ENCODE data around the gene KIRREL2.
"Not testable (repeated sequence)": the region's sequence is repeated elsewhere in the genome, so short reads cannot be mapped to it uniquely, and the experiment has no call there.

Gene KIRREL2

DNA sequence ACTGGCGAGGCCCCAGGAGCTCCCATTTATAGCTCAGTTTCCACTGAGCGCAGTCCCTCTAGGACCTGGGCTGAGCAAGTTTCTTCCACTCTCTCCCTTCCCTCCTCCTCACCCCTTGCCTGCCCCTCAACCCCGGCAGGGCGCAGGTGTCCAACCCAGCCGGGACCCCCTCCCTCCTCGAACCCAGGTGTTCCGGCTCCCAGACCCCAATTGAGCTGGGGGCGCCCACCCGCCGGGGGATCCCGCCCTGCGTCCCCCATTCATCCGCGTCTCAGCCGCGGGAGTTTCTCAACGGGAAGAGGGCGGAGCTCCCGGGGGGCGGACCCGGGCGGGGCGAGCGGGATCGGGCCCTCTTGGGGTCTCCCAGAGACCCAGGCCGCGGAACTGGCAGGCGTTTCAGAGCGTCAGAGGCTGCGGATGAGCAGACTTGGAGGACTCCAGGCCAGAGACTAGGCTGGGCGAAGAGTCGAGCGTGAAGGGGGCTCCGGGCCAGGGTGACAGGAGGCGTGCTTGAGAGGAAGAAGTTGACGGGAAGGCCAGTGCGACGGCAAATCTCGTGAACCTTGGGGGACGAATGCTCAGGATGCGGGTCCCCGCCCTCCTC lies at the start of gene KIRREL2:
TSS of gene KIRREL2 (plus strand) at position 366 of the 604 bp plus-strand sequence. CDS start at position 575, 209 bp downstream.
- no peak for DNase-seq

DNA sequence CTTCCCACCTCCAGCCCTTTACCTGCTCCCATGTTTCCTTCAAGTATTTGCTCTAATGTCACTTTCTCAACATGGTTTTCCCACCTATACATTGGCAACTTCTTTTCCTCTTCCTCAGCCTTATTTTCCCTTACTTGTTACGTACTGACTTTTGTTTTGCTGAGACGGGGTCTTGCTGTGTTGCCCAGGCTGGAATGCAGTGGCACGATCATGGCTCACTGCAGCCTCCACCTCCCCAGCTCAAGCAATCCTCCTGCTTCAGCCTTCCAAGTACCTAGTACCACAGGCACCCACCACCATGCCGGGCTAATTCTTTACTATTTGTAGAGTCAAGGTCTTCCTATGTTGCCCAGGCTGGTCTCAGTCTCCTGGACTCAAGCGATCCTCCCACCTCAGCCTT lies 49.1 kb upstream of the KIRREL2 start:
- no peak for DNase-seq

DNA sequence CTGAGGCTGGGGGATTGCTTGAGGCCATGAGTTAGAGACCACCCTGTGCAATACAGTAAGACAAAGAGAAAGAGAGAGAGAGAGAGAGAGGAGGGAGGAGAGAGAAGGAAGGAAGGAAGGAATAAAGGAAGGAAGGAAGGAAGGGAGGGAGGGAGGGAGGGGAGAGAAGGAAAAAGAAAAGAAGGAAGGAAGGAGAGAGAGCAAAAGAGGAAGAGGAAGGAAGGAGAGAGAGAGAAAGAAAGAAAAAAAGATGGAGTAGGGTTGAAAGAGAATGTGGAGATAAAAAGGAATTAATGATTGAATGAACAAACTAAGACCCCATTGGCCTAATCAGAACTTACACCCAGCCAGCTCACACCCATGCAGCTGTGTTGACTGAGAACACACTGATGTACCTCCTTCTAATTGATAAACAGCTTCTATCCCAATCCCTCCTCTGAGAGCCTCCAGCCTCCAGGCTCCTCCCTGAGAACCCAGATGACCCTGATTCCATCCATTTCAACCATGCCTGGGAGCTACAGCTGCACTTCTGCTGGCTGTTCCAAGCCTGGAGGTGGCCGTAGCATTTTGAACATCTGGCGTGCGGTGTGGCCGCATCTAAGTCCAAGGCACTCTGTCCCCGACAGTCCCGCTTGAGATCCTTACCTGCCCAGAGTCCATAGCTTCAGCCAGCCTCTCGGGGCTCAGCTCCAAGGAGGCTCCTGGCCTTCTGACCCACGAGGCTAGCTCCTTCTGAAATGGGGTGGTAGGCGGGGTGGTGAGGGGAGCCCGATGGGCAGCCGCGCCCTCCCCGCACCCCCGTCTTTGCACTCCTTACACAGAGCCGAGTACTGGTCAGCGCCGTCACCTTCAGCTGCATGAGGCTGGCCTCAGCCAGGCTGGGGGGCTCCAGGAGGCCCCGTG lies 45.1 kb upstream of the KIRREL2 start:
- no peak for DNase-seq

DNA sequence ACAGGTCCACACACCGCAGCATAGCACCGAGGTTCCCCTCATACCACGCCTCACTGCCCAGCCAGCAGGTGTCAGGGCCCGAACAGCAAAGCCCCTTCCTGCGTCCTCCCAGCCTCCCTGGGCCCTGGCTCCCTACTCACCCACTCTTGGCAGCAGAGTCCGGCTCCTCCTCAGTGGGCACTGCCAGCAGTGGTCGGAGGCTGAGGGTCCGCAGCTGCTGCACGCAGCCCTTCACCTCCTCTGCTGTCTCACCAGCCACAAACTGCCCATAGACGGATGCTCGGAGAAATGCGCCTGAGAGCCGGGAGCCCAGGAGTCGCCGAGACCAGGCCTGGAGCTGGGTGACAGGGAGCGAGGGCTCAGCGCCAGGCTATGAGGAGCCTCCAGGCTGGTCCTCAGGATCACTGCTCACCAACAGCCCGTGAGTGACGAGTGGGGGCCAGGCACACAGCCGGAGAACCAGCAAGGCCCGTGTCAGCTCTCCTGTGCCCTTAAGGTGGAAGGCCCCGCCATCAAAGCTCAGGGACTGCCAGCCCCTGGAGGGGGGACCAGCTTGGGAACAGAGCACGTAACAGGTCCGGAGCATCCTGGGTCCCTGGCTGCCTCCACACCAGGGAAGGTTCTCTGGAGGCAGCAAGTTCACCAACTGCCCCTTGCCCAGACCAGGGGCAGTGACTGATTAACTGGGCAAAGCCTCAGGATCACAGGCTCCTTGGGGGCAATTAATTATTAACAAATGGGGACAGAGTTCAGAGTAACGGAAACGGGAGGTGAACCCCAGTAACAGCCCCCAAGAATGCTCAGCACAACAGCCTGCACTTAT lies 44.3 kb upstream of the KIRREL2 start, which contains the start of gene PRODH2:
TSS of gene PRODH2 (minus strand) at position 626 of the 823 bp plus-strand sequence. CDS start at position 586, 40 bp downstream.
- DNase-seq, result no peak

DNA sequence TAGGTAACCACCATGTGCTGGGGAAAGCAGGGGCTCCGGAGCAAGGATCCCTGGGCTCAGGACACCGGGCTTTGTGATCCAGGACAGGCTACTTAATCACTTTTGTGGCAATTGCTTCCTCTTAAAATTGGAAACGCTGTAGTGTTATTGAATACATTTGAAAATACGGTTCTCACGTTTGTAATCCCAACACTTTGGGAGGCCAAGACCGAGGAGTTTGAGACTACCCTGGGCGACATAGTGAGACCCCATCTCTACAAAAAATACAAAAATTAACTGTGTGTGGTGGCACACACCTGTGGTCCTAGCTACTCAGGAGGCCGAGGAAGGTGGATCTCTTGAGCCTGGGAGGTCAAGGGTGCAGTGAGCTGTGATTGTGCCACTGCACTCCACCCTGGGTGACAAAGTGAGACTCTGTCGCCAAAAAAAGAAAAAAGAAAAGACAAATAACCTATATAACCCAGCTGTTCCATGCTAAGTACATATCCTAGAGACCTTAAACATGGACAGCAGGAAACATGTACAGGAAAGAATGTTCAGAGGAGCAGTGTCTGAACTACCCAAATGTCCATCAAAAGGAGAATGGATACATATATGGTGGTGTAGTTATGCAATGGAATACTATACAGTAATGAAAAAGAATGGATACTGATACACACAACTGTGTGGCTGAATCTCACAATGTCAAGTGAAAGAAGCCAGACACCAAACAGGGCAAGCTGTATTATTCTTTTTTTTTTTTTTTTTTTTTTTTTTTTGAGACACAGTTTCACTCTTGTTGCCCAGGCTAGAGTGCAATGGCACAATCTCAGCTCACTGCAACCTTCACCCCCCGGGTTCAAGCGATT lies 43.4 kb upstream of the KIRREL2 start:
- DNase-seq, result no peak

DNA sequence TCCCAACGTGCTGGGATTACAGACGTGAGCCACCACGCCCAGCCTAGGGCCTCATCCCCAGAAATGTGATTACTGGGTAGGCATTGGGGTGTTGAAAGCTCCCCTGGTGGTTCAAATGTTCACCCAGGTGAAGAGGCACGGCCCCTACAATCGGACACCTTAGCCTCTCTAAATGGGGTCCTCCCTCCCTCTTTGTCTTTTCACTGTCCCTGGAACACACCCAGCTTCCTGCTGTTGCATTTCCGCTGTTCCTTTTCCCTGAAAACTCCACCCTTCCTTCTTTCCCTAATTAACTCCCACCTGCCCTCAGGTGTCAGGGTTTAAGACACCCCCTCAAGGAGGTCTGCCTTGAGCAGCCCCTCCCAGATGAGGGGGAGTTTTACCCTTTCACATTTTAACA lies 40.4 kb upstream of the KIRREL2 start:
- DNase-seq, result no peak

DNA sequence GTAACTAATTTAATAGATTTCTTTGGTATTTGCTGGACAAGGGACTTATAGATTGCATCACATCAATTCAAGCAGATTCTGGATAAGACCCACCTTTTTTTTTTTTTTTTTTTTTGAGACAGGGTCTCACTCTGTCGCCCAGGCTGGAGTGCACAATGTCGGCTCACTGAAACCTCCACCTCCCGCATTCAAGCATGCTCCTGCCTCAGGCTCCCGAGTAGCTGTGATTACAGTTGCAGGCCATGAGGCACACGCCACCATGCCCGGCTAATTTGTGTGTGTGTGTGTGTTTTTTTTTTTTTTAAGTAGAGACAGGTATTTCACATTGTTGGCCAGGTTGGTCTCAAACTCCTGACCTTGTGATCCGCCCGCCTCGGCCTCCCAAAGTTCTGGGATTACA lies 39.9 kb upstream of the KIRREL2 start:
- no peak for DNase-seq

DNA sequence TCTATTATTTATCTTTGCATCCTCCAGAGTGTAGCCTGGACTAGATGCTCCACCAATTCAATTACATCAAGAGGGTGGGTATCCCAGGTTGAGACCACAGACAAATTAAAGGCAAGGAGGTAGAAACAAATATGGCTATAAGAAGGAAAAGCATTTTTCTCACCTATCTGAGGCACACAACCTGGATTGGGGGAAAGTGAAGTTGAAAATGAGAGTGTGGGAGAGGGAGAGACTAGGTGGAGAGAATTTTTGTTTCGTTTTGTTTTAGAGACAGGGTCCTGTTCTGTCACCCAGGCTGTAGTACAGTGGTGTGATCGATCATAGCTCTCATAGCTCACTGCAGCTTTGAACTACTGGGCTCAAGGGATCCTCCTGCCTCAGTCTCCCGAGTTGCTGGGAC lies 38.3 kb upstream of the KIRREL2 start:
- DNase-seq, result no peak

DNA sequence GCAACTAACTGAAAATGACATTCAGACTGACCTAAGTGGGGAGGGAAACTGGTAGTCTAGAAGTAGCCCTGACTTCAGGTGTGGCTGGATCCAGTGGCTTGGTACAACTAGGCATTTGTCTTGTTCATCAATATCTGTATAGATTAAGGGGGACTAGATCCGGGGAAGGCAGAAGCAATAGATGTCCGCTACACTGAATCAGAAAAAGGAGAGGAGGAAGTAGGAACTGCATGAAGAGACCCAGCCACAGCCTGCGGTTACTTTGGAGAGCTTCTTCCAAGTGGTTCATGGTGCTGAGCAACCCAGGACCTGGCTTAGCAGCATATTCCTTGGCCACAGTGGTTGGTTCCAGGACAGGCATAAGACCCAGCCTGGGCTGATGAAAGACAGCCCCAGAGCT lies 34.1 kb upstream of the KIRREL2 start:
- DNase-seq, result no peak

DNA sequence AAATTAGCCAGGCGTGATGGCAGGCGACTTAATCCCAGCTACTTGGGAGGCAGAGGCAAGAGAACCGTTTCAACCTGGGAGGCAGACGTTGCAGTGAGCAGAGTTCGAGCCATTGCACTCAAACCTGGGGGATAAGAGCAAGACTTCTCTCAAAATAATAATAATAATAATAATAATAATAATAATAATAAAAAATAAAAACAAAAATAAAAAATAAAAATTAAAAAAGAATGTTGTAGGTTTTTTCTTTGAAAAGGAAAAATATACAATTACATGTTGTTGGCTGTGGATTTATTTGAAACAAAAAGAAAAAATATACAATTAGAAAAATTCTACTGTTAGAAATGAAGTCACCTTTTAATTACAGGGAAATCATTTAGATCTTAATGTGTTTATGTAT lies 32.6 kb upstream of the KIRREL2 start:
- no peak for DNase-seq

DNA sequence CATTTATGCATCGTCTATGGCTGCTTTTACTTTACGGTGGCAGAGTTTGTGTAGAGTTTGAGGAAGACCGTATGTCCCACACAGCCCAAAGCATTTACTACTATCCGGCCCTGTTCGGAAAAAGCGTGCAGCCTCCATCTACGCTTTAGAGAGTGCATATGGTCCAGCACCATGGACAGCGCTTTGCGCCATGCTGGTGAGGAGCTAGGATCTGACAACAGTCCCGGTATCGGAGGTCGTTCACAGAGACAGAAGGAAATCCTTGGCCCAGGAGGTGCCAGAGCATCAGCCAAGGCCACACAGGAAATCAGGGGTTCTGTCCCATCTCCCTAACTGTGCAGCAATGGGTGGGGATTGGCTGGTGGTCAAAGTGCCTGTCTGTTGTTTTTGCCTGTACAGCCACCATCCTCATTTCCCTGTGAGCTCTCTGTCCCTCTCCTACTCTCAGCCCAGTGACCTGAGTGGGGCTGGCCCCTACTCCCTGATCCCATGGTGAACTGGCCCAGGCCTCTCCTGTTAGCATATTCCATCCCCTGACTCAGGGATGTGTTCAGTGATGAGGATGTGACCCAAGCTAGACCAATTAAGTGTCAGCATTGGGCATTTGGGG lies 27.9 kb upstream of the KIRREL2 start:
- DNase-seq, result peak; percentile 53

DNA sequence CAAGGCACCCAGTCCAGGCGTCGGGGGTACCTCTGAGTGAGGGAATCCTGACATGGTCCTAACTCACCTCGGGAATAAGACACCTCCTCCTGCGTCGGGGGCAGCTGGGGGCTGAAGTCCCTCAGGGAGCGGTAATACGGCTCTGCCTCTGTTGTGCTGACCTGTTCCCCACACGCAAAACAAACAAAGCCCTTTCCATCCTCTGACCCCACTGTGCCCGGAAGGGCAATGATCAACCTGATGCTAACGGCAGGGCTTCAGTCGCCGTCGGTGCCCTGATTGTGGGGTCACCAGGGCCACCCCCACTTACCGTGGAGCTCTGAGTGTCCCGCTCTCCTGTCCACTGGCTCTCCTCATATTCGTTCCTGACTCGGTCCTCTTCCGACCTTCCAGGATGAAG lies 25.7 kb upstream of the KIRREL2 start:
- no peak for DNase-seq

DNA sequence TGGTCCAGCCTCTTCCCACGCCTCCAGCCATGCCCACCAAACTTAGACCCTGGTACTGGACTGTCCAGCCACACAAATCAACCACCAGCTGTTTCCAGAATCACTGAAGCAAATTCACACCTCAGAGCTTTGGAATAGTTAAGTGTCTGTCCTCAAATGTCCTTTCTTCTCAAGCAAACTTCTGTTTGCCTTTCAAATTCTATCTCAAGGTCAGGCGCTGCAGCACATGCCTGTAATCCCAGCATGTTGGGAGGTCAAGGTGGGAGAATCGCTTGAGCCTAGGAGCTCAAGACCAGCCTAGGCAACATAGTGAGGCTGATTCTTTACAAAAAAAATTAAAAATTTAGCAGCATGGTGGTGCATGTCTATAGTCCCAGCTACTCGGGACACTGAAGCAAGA lies 24.7 kb upstream of the KIRREL2 start:
- DNase-seq, result no peak

DNA sequence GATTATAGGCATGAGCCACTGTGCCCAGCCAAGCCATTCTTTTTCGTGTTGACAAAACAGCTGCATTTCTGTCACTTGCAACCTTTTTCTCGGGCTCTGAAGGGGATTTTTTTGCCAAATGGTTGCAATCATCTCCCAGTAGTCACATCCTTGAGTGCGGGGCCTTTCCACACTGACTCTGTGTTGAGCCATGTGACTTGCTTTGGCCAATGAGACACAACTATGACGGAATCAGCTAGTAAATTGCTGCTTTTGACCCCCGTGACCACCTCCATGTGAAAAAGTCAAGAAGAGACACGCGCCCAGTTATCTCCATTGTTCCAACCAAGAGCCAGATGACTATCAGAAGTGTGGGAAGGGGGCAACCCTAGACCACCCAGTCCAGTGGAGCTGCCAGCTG lies 22.7 kb upstream of the KIRREL2 start:
- no peak for DNase-seq

DNA sequence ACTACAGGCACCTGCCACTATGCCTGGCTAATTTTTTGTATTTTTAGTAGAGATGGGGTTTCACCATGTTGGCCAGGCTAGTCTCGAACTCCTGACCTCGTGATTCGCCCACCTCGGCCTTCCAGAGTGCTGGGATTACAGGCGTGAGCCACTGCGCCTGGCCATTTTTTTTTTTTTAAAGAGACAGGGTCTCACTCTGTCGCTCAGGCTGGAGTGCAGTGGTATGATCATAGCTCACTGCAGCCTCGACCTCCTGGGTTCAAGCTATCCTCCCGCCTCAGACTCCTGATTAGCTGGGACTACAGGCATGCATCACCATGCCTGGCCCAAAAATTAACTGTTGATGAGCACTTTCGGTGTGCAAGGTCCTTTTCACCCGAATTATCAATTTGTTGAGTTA lies 20.6 kb upstream of the KIRREL2 start:
- DNase-seq, result not testable (repeated sequence)

DNA sequence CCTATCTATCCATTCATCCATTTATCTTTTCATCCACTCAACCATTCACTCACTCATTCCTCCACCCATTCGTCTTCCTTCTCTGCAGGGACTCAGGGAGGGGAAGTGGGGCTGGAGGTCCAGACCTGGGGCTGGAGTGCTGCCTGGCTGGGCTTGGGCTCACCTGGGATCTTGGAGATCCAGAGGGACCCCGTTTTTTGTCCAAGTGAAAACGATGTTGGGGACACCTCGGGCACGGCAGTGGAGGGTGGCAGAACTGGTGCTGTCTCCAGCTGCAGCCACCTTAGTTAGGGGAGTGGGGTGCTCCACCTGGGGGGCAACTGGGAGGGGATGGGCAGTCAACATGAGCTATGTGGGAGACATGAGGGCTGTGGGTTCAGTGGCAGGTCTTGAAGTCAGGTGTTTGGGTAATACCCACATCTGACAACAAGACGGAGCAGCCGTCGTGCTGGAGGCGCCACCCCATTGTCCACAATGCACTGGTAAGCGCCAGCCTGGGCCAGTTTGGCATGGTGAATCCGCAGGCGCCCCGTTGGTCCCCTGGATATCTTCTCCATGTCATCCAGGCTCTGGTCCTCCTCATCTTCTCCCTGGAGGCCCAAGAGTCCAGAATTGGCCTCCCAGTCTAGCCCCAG lies 14.6 kb upstream of the KIRREL2 start:
- no peak for DNase-seq

DNA sequence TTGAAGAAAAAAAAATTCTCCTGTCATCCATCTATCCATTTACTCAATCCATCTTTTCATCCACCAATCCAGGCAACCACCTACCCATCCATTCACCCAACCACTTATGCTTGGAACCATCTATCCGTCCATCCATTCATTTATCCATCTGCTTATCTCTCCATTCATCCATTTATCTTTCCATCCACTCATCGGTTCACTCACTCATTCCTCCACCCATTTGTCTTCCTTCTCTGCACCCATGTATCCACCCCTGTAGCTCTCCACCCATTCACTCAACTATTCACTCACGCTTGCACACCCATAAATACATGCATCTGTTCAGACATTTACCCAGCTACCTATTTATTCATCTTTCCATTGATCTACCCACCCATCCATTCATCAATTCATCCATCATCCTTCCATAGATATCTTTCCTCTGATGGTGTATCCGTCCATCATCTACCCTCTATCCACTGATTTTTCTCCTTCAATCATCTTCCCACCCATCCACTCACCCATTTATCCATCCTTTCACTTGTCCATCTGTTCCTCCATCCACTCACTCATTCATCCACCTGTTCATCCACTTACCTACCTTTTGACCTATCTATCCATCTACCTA lies 13.9 kb upstream of the KIRREL2 start:
- DNase-seq, result no peak

DNA sequence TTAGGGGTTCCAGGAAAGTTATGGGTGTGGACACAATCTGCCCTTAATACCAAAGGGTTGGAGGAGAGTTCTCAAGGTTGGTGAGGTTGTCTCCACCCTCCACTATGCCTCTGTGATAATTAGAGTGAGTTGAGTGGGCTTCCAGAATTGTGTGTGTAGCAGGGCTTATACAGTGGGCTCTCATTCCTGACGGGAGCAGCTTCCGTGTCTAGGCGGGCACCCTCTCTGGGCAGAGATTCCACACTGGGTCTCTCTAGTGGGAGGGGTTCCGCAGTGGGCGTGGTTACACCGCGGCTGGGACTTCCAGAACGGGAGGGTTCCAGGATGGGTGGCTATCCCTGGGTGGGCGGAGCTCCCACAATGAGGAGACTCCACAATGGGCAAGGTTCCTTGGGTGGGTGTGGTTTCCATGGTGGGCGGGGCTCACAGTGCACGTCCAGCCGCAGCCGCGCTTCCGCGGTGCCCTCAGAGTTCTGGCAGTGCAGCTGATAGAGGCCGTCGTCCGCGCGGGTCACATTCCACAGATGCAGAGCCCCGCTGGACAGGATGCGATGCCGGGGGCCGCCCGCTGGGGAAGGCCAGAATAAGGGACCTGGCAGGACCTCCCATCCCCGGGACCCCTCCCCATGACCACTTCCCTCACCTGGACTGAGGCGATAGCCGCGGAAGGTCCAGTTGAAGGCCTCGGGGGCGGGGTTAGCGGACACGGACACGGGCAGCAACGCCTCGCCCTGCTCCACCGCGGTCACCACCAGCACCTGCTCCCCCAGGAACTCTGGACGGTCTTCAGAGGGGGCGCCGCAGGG lies 12.8 kb upstream of the KIRREL2 start:
- peak; percentile 16 for DNase-seq

DNA sequence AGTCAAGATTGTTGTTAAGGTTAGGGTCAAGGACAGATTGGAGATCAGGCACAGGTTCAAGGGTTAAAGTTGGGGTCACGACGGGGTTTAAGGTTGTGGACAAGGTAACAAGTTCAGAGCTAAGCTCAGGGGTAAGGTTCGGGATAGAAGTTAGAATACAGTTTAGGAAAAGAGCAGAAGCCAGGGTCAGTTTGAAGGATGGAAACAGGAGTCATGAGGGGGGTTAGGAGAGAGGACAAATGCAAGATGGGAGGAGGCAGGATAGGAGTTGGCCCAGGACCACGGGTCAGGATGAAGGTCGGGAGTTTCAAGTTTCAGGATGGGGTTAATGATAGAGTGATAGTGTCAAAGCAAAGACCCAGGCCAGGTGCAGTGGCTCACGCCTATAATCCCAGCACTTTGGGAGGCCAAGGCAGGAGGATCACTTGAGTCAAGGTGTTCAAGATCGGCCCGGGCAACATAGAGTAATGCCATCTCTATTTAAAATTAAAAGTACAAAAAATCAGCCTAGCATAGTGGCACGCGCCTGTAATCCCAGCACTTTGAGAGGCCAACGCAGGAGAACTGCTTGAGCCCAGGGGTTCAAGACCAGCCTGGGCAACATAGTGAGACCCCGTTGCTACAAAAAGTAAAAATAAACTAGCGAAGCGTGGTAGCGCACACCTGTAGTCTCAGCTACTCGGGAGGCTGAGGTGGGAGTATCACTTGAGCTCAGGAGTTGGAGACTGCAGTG lies 12.1 kb upstream of the KIRREL2 start:
- DNase-seq, result no peak
